ENCODE results near the gene NXPH4.

Gene NXPH4

DNA sequence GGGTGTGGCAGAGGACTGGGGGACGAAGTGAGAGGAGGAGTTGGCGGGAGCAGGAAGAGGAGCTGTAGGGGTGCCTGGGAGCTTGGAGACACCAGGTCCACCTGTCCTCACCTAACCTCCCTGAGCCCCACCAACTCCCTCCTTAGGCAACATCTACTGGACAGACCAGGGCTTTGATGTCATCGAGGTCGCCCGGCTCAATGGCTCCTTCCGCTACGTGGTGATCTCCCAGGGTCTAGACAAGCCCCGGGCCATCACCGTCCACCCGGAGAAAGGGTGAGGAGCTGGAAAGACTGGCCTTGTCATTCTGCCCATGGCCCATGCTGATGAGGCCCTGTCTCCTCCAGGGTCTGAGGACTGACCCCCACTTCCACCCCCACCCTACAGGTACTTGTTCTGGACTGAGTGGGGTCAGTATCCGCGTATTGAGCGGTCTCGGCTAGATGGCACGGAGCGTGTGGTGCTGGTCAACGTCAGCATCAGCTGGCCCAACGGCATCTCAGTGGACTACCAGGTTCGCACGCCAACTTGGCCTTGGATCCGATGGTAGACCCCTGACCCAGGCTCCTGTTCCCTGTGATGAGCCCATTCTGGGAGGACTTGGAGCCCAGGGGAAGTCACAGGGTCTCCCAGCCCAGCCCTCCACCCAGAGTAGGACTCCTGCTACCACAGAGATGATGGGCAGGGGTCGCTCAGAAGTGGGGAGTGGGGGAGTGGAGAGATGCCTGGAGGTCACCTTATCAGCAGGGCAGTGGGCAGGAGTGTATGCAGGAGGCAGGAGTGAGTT is 32.5 kb upstream of the NXPH4 start:
- DNase-seq (ENCODE audit: low read depth, low spot score): no peak

DNA sequence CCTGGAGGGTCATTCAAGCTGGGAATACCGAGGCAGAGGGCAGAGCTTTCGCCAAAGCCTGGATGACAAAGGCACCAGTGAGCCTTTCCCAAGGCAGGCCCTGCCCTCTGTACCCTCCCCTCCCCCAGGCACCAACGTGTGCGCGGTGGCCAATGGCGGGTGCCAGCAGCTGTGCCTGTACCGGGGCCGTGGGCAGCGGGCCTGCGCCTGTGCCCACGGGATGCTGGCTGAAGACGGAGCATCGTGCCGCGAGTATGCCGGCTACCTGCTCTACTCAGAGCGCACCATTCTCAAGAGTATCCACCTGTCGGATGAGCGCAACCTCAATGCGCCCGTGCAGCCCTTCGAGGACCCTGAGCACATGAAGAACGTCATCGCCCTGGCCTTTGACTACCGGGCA is 31.2 kb upstream of the NXPH4 start:
- DNase-seq (ENCODE audit: low read depth, low spot score): no peak

DNA sequence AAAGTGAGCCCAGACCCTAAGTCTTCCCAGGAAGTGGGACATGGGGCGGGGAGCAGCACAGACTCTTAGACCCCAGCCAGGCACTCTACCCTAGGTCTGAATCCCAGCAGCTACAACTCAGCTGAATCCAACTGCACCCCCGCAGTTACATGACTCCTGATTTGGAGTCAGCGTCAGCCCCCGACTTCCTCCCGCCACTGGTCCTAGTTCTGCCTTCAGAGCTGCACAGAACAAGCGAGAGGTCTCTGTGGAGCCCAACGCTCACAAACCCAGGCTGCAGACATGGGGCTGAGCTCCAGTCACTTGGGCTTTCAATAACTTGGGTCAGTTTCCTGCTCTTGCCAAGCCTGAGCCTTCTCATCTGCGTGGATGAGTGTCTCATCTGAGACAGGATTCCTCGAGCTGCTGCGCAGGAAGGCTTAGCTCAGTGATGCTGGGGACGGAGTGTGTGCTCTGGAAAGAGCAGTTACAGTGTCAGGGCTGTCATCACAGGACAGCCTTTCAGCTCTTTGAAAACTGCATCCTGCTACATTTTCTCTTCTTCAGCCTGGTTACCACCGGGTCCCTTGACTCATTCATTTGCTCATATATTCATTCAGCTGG is 30.6 kb upstream of the NXPH4 start:
- no peak for DNase-seq (ENCODE audit: low read depth, low spot score)

DNA sequence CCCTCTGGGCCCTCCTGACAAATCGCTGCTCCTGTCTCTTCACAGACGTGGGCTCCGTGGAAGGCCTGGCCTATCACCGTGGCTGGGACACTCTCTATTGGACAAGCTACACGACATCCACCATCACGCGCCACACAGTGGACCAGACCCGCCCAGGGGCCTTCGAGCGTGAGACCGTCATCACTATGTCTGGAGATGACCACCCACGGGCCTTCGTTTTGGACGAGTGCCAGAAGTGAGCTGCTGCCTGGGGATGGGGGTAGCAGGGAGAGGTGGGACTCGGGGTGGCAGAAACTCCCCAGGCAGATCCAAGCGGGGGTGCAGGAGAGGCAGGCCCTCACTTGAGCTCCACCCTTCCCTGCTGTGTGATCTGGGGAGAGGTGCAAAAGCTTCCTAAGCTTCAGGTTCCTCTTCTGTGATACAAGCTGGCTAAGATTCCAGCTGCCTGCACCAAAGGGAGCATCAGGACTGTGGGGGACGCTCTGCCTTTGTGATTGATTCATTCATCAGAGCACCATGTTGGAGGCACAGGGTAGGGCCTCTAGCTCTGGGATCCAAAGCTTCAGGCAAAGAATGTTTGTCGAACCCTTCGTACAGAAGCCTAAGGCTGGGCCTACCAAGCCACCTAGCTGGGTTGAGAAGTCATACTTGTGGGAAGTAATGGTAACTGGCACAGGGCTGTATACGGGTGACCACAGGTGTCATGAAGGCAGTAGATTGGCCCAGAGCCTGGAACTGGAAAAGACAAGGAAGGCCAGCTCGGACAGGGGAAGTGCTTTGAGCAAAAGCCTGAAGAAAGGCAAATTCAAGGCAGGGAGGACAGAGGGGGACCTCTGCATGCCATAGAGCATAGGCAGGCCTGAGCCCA is 29.1 kb upstream of the NXPH4 start:
- DNase-seq (ENCODE audit: low read depth, low spot score): no peak

DNA sequence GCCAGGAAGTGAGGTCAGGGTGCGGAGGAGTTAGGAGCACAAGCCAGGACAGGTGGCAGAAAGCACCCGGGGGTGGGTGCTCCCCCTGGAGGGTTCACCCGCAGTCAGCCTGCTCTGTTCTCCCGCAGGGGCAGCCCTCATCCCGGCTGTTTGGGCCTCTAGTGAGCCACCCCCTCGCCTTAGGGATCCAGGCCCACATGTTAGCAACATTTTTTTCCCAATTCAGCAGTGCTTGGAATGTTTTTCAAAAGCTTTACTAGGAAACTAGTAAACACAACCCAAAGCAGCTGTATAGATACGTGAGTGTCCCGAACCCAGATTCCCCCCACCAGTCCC is 28.5 kb upstream of the NXPH4 start:
- no peak for DNase-seq (ENCODE audit: low read depth, low spot score)

DNA sequence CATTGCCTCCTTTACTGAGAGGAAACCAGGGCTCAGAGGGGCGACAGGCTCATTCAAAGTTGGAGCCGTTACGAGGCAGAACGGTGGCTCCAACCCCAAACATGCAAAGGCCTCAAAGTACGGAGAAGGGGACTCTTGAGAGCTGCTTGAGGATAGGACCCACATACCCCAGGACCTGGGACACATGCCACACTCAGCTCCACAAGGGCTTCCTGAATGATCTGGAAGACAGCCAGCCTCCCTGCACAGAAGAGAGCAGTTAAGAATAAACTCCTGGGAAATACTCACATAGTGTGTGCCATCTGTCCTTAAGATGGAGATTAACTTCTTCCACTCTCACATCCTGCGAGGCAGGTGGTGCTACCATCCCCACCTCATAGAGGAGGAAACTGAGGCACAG is 26.6 kb upstream of the NXPH4 start:
- DNase-seq (ENCODE audit: low read depth, low spot score): no peak

DNA sequence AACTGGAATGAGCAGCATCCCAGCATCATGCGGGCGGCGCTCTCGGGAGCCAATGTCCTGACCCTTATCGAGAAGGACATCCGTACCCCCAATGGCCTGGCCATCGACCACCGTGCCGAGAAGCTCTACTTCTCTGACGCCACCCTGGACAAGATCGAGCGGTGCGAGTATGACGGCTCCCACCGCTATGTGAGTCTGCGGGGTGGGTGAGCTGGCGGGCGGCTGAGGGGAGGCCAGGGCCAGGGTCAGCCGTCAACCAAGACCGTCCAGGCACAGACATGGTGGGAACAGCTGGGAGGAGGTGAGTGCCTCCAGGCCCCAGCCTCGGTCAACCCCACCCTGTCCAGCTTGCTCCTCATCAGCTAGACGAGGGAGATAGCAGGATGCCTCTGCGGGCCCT is 25.8 kb upstream of the NXPH4 start:
- no peak for DNase-seq (ENCODE audit: low read depth, low spot score)

DNA sequence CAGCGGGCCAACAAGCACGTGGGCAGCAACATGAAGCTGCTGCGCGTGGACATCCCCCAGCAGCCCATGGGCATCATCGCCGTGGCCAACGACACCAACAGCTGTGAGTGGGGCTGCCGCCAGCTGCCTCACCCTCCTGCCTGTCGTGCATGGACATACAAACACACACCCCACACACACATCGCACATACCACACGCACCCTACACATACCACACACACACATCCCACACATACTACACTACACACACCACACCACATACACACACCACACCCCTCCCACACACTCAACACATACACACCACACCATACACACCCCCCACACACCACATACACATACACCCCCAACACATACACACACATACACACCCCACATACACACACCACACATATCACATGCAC is 25.2 kb upstream of the NXPH4 start:
- no peak for DNase-seq (ENCODE audit: low read depth, low spot score)

DNA sequence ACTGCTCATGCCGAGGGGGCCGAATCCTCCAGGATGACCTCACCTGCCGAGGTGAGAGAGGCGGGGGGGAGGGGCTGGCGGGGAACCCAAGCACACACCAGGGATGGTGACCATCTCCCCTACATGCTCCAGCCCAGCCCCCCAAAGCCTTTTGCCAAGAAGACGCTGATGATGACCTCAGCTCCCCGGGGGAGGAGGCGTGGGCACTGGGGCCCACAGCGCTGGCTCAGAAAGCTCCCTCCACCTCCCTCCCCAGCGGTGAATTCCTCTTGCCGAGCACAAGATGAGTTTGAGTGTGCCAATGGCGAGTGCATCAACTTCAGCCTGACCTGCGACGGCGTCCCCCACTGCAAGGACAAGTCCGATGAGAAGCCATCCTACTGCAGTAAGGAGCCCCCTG is 23.7 kb upstream of the NXPH4 start:
- no peak for DNase-seq (ENCODE audit: low read depth, low spot score)

DNA sequence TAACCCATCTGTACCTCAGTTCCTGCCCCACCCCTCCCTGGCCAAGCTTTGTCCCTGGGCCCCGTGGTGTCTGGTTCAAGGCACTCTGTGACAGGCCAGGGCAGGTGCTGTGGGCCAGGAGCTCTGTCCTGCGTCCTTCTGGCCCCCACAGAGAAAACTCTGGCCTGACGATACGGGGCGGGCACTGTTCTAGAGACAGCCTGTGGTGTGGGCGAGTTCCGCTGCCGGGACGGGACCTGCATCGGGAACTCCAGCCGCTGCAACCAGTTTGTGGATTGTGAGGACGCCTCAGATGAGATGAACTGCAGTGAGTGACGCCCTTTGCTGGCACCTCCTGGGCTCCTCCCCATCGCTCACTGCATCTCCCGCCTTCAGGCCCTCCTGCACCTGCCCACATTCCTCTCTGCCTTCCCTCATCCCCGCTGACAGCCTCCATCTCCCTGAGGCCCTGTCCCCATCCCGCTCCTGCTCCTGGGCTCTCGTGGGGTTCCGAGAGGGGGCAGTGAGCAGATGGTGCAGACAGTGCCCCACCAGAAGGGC is 22.8 kb upstream of the NXPH4 start:
- DNase-seq (ENCODE audit: low read depth, low spot score): no peak

DNA sequence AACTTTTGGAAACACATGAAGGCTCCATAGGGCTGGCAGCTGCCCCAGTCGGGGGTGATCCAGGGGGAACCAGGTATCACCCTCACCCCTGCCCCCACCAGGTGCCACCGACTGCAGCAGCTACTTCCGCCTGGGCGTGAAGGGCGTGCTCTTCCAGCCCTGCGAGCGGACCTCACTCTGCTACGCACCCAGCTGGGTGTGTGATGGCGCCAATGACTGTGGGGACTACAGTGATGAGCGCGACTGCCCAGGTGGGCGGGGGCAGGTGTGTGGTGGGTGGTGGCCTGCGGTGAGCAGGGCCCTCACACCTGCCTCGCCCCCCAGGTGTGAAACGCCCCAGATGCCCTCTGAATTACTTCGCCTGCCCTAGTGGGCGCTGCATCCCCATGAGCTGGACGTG is 22.3 kb upstream of the NXPH4 start:
- no peak for DNase-seq (ENCODE audit: low read depth, low spot score)

DNA sequence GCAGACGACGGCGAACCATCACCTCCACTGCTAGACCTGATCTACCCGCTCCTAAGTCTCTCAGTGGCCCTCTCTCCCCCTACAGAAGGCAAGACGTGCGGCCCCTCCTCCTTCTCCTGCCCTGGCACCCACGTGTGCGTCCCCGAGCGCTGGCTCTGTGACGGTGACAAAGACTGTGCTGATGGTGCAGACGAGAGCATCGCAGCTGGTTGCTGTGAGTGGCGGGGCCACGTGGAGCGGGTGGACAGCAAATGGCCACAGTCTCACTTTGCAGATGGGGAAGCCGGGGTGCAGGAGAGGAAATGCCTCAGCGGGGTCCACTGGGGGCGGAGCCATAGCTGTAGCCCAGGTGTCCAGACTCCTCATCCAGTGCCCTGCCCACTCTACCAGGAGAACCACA is 21.4 kb upstream of the NXPH4 start:
- no peak for DNase-seq (ENCODE audit: low read depth, low spot score)

DNA sequence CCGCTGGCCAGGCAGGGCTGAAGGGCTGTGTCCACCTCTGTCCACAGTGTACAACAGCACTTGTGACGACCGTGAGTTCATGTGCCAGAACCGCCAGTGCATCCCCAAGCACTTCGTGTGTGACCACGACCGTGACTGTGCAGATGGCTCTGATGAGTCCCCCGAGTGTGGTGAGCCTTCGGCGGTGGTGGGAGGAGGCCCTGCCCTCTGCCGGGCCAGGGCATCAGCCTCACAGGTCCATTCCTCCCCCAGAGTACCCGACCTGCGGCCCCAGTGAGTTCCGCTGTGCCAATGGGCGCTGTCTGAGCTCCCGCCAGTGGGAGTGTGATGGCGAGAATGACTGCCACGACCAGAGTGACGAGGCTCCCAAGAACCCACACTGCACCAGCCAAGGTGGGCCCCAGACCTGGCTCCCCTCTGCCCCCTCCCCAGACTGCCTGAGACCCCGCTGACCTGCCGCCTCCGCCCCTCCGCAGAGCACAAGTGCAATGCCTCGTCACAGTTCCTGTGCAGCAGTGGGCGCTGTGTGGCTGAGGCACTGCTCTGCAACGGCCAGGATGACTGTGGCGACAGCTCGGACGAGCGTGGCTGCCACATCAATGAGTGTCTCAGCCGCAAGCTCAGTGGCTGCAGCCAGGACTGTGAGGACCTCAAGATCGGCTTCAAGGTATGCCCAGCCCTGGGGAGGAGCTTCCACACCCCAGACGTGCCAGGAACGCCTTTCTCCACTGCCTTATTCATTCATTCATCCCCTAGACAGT is 20.8 kb upstream of the NXPH4 start:
- DNase-seq (ENCODE audit: low read depth, low spot score): no peak

DNA sequence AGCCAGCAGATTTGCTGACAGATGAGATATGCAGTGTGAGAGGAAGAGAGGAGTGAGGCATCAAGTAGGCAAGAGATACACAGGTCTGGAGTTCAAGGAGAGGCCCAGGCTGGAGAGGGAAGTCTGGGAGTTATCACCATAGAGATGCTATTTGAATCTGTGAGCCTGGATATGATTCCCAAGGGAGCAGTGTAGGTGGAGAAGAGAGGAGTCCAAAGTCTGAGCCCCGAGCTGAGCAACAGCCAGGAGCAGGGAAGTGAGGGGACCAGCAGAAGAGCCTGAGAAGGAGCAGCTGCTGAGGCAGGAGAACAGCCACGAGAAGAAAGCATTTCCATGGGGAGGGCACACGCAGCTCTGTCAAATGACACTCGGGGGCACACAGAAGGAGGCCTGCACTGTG is 20.2 kb upstream of the NXPH4 start:
- DNase-seq (ENCODE audit: low read depth, low spot score): no peak

DNA sequence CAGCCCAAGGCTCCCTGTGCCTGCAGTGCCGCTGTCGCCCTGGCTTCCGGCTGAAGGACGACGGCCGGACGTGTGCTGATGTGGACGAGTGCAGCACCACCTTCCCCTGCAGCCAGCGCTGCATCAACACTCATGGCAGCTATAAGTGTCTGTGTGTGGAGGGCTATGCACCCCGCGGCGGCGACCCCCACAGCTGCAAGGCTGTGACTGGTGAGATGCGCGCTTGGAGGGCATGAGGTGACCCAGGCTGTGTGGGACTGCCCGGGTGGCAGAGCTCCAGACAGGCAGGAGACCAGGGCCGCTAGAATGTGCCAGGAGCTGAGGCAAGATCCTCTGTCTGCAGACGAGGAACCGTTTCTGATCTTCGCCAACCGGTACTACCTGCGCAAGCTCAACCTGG is 19.6 kb upstream of the NXPH4 start:
- DNase-seq (ENCODE audit: low read depth, low spot score): no peak

DNA sequence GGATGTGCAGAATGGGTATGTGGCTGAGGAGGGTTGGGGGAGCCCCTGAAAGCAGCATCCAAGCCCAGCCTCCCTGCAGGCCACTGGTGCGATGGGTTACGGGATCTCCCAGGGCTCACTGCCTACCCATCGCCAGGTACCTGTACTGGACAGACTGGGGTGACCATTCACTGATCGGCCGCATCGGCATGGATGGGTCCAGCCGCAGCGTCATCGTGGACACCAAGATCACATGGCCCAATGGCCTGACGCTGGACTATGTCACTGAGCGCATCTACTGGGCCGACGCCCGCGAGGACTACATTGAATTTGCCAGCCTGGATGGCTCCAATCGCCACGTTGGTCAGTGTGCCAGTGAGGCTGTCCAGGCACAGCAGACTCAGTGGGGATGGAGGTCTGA is 18.3 kb upstream of the NXPH4 start:
- DNase-seq (ENCODE audit: low read depth, low spot score): no peak

DNA sequence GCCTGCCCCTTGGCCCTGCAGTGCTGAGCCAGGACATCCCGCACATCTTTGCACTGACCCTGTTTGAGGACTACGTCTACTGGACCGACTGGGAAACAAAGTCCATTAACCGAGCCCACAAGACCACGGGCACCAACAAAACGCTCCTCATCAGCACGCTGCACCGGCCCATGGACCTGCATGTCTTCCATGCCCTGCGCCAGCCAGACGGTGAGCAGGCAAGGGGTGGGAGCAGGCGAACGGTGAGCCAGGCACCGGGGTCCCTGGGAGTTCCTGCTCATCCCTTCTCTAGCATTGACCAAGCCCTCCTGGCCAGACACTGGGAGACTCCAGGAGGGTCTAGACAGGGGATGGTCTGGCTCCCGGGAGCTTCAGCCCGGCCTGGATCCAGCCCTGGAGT is 17.4 kb upstream of the NXPH4 start:
- DNase-seq (ENCODE audit: low read depth, low spot score): no peak

DNA sequence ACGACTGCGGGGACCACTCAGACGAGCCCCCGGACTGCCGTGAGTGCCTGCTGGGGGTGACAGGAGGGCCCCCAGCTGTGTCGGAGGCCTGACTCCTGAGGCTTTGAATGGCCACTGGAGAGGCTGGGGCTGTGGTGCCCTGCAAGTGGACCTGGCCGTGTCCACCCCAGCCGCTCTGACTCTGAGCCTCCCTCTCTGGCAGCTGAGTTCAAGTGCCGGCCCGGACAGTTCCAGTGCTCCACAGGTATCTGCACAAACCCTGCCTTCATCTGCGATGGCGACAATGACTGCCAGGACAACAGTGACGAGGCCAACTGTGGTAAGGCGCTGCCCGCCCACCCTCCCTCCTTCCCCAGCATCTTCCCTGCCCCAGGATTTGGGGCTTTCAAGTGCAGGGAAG is 16.1 kb upstream of the NXPH4 start:
- no peak for DNase-seq (ENCODE audit: low read depth, low spot score)

DNA sequence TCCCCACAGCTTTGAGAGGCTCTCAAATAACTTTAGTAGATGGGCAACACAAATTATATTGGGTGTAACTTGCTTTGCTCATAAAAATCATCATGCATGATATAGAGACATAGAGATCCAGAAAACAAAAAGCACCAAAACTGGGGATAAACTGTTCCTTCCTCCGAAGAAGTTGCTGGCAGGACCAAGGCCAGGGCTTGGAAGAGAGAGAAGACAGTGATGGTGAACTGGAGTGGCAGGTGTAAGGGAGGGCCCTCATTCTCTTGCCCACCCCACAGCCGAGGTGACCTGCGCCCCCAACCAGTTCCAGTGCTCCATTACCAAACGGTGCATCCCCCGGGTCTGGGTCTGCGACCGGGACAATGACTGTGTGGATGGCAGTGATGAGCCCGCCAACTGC is 15.4 kb upstream of the NXPH4 start:
- DNase-seq (ENCODE audit: low read depth, low spot score): no peak

DNA sequence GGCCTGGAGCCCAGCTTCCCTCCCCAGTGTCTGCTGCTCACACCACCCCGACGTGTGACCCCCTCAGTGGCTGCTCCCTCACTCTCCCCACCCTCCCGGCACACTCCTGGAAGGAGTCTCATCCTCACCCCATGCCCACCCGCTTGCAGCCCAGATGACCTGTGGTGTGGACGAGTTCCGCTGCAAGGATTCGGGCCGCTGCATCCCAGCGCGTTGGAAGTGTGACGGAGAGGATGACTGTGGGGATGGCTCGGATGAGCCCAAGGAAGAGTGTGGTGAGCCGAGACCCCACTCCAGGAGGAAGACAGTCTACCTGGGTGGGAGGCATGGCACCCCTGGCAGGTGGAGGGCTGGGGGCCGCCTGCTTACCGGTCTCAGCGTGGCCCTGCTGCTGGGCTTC is 15.0 kb upstream of the NXPH4 start:
- no peak for DNase-seq (ENCODE audit: low read depth, low spot score)

DNA sequence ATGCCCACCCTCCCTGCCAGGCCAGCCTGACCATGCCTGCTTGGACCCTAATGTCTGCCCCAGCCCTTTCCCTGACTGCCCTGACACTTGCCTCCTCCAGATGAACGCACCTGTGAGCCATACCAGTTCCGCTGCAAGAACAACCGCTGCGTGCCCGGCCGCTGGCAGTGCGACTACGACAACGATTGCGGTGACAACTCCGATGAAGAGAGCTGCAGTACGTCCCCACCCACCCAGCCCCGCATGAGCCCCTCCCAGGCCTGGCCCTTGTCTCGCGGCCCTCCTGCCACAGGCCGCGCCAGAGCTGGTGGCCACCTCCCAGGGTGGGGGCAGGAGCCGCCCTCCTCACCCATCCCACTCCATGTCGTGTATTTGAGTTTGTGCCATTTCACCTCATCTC is 14.3 kb upstream of the NXPH4 start:
- no peak for DNase-seq (ENCODE audit: low read depth, low spot score)

DNA sequence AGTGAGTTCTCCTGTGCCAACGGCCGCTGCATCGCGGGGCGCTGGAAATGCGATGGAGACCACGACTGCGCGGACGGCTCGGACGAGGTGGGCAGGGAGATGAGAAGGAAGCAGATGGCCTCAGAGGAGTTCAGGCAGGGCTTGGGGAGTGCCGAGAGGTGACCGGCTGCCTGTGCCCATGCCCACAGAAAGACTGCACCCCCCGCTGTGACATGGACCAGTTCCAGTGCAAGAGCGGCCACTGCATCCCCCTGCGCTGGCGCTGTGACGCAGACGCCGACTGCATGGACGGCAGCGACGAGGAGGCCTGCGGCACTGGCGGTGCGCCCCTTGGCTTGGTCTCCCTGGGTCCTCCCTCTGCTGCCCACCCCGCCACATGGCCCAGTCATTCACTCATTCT is 13.4 kb upstream of the NXPH4 start:
- DNase-seq (ENCODE audit: low read depth, low spot score): no peak
